NCI-H2107 (cell line): ENCODE results near the gene MAP3K4.
"Not testable (repeated sequence)": the region's sequence is repeated elsewhere in the genome, so short reads cannot be mapped to it uniquely, and the experiment has no call there.

Source experiments
- DNase-seq: peaks from one replicate; lab custom pipeline; 2025; lab: John Stamatoyannopoulos, UW

The MAP3K4 gene

GRCh38 chr6:161088676-161089328 is 97.2 kb downstream of the MAP3K4 start:
- no peak for DNase-seq

- DNase-seq: no peak
These were observed 99.6 kb downstream of the MAP3K4 start for GRCh38 chr6:161091151-161091550.

GRCh38 chr6:161091972-161092701 is 100.6 kb downstream of the MAP3K4 start:
- no peak for DNase-seq

GRCh38 chr6:161094955-161095354 is 103.4 kb downstream of the MAP3K4 start:
- no peak for DNase-seq

- no peak for DNase-seq
These were observed 104.3 kb downstream of the MAP3K4 start for GRCh38 chr6:161095916-161096315.

- DNase-seq: no peak
These were observed 108.5 kb downstream of the MAP3K4 start for GRCh38 chr6:161100072-161100471.

GRCh38 chr6:161101517-161101916 is 109.9 kb downstream of the MAP3K4 start:
- DNase-seq: no peak

GRCh38 chr6:161103475-161103874 is 111.9 kb downstream of the MAP3K4 start:
- no peak for DNase-seq

- no peak for DNase-seq
These were observed 113.4 kb downstream of the MAP3K4 start for GRCh38 chr6:161104966-161105365.

- DNase-seq: no peak
These were observed 113.8 kb downstream of the MAP3K4 start for GRCh38 chr6:161105408-161105807.

GRCh38 chr6:161107779-161108730 is 116.5 kb downstream of the MAP3K4 start:
- DNase-seq: no peak

- no peak for DNase-seq
These were observed 117.3 kb downstream of the MAP3K4 start for GRCh38 chr6:161108916-161109315.

- DNase-seq: no peak
These were observed 117.8 kb downstream of the MAP3K4 start for GRCh38 chr6:161109366-161109765.

- no peak for DNase-seq
These were observed 118.6 kb downstream of the MAP3K4 start for GRCh38 chr6:161110028-161110779.

GRCh38 chr6:161111261-161111660 is 119.7 kb downstream of the MAP3K4 start:
- DNase-seq: no peak

GRCh38 chr6:161115468-161115867 is 123.9 kb downstream of the MAP3K4 start:
- no peak for DNase-seq

- no peak for DNase-seq
These were observed 125.0 kb downstream of the MAP3K4 start for GRCh38 chr6:161116554-161116953.

- no peak for DNase-seq
These were observed 125.7 kb downstream of the MAP3K4 start for GRCh38 chr6:161117308-161117707.

GRCh38 chr6:161117942-161118341 is 126.4 kb downstream of the MAP3K4 start:
- no peak for DNase-seq

GRCh38 chr6:161123319-161123718 is 131.8 kb downstream of the MAP3K4 start:
- not testable (repeated sequence) for DNase-seq

GRCh38 chr6:161125591-161125990 is 134.0 kb downstream of the MAP3K4 start:
- DNase-seq: no peak
